Islet precursor cell (in vitro differentiated cells): ENCODE results near the gene PDZD4.
"Not testable (repeated sequence)": the region's sequence is repeated elsewhere in the genome, so short reads cannot be mapped to it uniquely, and the experiment has no call there.

Source experiments
- DNase-seq: peaks from one replicate; pipeline ENCODE4 v3.0.0-alpha.2; 2018

Gene PDZD4

GRCh38 chrX:153831429-153832150, 1.2 kb upstream of the PDZD4 start:
- no peak for DNase-seq

- no peak for DNase-seq
Measured at GRCh38 chrX:153830640-153831428, 490 bp upstream of the PDZD4 start.

- DNase-seq = no peak
Measured at GRCh38 chrX:153829549-153829798, 870 bp downstream of the PDZD4 start.

- peak; percentile 77 for DNase-seq
Measured at GRCh38 chrX:153828723-153829548, 1.4 kb downstream of the PDZD4 start.

- DNase-seq = no peak
Measured at GRCh38 chrX:153828308-153828707, 2.0 kb downstream of the PDZD4 start.

- no peak for DNase-seq
Measured at GRCh38 chrX:153827903-153828302, 2.4 kb downstream of the PDZD4 start.

GRCh38 chrX:153827016-153827415, 3.3 kb downstream of the PDZD4 start:
- no peak for DNase-seq

GRCh38 chrX:153825042-153825441, 5.3 kb downstream of the PDZD4 start:
- no peak for DNase-seq

- no peak for DNase-seq
Measured at GRCh38 chrX:153824348-153824747, 6.0 kb downstream of the PDZD4 start.

GRCh38 chrX:153821066-153821465, 9.3 kb downstream of the PDZD4 start:
- no peak for DNase-seq

- DNase-seq = no peak
Measured at GRCh38 chrX:153820601-153821000, 9.7 kb downstream of the PDZD4 start.

GRCh38 chrX:153819384-153820040, 10.8 kb downstream of the PDZD4 start:
- DNase-seq = no peak

- DNase-seq = peak; percentile 72
Measured at GRCh38 chrX:153818571-153819383, 11.6 kb downstream of the PDZD4 start.

GRCh38 chrX:153818064-153818463, 12.3 kb downstream of the PDZD4 start:
- DNase-seq = not testable (repeated sequence)

- DNase-seq = no peak
Measured at GRCh38 chrX:153816831-153817690, 13.3 kb downstream of the PDZD4 start.

- no peak for DNase-seq
Measured at GRCh38 chrX:153814591-153815315, 15.6 kb downstream of the PDZD4 start.

- no peak for DNase-seq
Measured at GRCh38 chrX:153813161-153813560, 17.2 kb downstream of the PDZD4 start.

GRCh38 chrX:153812220-153812619, 18.1 kb downstream of the PDZD4 start:
- DNase-seq = no peak

- no peak for DNase-seq
Measured at GRCh38 chrX:153807976-153808375, 22.4 kb downstream of the PDZD4 start.

- DNase-seq = no peak
Measured at GRCh38 chrX:153806999-153807575, 23.3 kb downstream of the PDZD4 start.
